NCI-H128 (cell line): ENCODE data around the gene CXCL14.
"Not testable (repeated sequence)": the region's sequence is repeated elsewhere in the genome, so short reads cannot be mapped to it uniquely, and the experiment has no call there.

Source experiments
- DNase-seq: peaks from one replicate; lab custom pipeline; 2025; ENCODE audit not compliant: unreplicated experiment; lab: John Stamatoyannopoulos, UW

CXCL14 gene

GRCh38 chr5:135545099-135545498, 33.7 kb downstream of the CXCL14 start:
- DNase-seq: no peak

DNA sequence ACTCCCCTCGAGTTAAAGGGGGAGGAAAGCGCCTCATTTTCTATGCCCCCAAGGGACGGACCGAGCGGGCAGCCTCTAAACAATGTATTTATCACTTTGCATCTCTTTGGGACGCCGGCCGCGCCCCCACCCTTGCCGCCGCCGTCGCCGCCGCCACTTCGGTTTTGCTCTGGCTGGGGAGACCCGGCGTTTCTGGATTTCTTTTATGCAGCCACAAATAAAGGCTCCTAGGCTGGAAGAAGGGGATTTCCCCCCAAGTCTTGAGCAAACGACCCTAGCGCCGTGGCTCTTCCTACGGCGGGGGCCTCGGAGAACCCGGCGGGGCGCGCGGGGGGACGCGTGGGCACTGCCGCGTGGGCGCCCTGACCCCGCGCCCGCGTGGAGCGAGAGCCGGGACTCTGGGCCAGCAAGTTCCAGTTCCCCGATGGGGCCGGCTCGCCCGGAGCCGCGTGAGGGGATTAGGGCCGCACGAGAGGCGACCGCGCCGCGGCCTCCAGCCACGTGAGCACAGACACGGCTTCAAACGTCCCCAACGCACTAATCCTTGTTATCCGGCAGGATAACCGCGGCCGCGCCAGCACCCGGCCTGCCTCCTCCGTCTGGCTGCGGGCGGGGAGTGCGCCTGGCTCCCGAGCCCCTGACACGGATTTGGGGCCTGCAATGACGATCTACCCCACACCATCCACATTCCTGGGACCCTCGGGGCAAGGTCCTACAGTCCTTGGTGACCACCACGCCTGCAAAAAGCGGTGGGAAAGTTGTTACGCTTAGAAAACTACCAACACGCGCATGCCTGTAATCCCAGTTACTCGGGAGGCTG, 35.1 kb downstream of the CXCL14 start:
- DNase-seq: no peak

DNA sequence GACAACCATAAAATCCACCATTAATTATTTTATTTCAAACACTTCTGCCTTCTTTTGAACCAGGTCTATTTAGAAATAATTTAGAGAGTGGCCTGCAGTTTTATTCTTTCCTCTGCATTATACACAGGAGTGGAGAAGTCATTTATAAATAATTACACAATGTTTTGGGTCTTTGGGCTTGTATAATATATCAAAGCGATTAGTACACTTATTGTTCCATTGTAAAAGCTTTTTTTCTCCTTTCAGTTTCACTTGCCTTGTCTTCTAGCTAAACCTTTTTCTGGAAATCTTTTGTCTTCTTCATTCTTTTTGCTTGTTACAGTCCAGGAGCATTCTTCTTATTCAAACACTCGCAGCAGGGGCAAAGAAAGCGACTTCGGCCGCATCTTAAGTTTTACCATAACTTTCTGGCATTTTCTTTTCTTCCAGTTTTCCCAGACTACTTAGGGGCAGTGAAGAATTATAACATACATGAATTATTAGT, 35.7 kb downstream of the CXCL14 start:
- no peak for DNase-seq

GRCh38 chr5:135541807-135542502, 36.8 kb downstream of the CXCL14 start:
- no peak for DNase-seq

GRCh38 chr5:135539430-135540005, 39.3 kb downstream of the CXCL14 start:
- no peak for DNase-seq

GRCh38 chr5:135538261-135538660, 40.5 kb downstream of the CXCL14 start:
- DNase-seq: no peak

- no peak for DNase-seq
Observed at GRCh38 chr5:135537745-135538144, 41.0 kb downstream of the CXCL14 start.

DNA sequence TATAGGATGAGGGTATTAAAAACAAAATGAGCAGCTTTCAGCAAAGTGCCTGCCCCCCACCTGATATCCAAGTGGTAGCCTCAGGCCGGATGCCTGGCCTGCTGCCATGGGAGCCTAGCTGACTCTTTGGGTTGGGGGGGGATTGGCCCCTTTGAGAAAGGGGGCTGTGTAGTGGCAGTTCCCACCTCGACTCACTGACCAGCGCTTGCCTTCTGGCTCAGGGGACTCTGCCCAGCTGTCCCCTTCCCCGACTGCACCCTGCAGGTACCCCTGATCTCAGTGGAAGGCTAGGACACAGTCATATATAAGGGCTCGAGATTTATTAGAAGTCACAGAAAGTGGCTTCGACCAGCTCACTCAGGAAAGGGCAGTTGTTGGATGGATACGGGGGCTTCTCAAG, 41.5 kb downstream of the CXCL14 start:
- no peak for DNase-seq

DNA sequence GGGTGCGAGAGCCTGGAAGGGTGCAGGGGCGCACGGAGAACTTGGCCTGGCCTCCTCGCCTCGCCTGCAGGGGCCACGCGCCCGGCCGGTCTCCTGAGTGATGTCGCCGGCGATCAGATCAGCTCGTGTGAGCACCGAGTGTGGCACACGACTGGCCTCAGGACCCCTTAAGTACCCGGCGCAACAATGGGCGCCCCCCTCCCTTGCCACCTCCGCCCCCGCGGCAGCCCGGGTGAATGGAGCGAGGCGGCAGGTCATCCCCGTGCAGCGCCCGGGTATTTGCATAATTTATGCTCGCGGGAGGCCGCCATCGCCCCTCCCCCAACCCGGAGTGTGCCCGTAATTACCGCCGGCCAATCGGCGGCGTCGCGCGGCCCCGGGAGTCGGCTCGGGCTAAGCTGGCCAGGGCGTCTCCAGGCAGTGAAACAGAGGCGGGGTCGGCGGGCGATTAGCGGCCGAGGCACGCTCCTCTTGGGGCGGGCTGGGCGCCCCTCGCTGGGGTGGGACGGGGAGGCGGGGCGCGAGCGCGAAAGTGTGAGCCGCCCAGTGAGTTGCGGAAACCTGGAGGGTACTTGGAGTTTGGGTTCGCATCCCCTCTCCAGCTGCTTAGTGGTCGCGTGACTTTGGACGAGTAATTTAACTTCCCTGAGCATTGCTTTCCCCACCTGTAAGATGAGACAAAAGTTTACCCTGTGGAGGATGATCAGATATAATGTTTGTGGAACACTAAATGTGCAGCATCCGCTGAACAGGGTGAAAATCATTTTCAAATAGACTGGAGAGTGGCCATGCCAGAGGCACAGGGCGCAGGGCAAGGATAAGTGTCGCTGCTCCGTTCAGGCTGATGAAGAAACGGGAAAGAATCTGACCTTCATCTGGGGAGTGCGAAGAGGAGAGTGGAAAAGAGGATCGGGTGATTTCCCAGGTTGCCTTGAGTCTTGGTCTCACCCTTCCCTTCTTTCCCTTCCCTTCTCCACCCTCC, 42.7 kb downstream of the CXCL14 start, which contains the start of gene NEUROG1:
Gene NEUROG1, minus strand, starts transcription at position 145 of the 982 bp plus-strand sequence. CDS start 274 bp downstream, outside the sequence.
- no peak for DNase-seq

DNA sequence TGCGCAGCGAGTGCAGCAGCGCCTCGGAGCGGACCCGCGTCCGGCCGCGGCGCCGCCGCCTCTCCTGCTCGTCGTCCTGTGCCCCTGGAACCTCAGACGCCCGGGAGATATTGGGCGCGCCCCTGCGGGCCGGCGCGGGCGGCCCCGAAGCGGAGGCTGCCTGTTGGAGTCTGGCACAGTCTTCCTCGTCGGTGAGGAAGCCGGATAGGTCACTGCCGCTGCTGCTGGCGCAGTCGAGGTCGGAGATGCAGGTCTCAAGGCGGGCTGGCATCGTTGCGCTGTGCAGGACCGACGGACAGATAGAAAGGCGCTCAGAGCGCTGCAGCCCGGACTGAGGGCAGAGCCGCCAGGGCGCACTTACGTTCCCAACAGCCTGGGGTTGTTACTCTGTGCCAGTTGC, 43.4 kb downstream of the CXCL14 start:
- DNase-seq: no peak

- no peak for DNase-seq
Observed at GRCh38 chr5:135534609-135535419, 44.0 kb downstream of the CXCL14 start.

GRCh38 chr5:135533794-135534193, 45.0 kb downstream of the CXCL14 start:
- DNase-seq: no peak

- no peak for DNase-seq
Observed at GRCh38 chr5:135533334-135533733, 45.5 kb downstream of the CXCL14 start.

DNA sequence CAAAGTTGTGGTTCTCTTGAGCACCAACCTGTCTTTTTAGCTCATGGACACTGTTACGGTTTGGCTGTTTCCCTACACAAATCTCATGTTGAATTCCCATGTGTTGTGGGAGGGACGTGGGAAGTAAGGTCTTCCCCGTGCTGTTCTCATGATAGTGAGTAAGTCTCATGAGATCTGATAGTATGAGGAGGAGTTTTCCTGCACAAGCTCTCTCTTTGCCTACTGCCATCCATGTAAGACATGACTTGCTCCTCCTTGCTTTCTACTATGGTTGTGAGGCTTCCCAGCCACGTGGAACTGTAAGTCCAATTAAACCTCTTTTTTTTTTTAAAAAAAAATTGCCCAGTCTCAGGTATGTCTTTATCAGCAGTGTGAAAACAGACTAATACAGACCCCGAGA, 49.2 kb downstream of the CXCL14 start:
- not testable (repeated sequence) for DNase-seq

GRCh38 chr5:135526924-135527323, 51.9 kb downstream of the CXCL14 start:
- DNase-seq: no peak

GRCh38 chr5:135521964-135522363, 56.8 kb downstream of the CXCL14 start:
- no peak for DNase-seq
